IPS-18c (cell line): Measurements from ENCODE around the gene CSNK1G3.

Source experiments
- H3K4me3 ChIP-seq: 2 replicates; pipeline ENCODE4 v1.7.0; 2013; ENCODE audit warnings: low read depth, mild to moderate bottlenecking, low read length, moderate library complexity; ENCODE audit not compliant: insufficient read depth
- H3K9me3 ChIP-seq: one replicate; pipeline ENCODE4 v1.6.1; 2013; ENCODE audit warnings: mild to moderate bottlenecking, low read length, moderate library complexity; ENCODE audit not compliant: control insufficient read depth, insufficient read depth

The CSNK1G3 gene

DNA sequence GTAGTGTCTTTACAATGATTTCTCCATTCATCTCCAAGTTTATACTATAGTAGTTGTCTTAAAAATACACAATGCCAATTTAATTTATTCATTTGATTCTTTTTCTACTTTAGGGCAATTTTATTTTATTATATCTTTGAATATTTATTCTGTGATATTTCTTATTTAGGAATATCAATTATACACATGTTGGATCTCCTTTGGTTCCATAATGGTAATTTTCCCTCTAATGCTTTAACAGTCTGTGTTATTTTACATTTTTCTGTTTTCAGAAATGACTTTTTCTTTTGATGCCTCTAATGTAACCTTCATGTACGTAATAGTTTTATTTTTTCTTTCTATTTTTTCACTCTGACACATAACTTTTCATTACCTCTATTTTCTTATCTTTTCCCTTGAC, 153.0 kb downstream of the CSNK1G3 start:
- H3K4me3 ChIP-seq, result no peak overlapping the region
- H3K9me3 ChIP-seq, result no peaks in the 10 kb centered on the region

DNA sequence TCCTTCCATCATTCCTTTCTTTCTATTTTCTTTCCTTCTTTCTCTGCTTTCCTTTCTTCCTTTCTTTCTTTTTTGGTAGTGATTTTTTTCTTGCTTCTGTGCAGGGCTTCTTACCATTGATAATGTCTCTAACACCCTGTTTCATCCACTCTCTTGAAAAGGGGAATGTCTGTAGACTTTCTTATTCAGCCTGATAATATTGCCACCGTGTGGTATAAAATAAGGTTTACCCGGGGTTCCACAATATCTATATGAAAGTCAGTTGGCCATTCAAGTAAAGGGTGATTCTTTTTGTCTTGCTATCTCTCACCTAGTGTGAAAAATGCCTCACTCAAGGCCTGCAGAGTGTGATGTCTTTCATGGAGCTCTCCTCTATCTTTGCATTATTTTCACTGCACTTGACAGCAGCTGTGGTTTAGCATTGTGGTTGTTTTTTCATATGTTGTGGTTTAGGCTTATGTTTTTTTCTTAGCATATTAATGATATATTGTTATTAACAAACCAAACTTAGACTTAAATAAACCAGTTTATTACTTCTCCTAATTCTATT, 153.9 kb downstream of the CSNK1G3 start:
- H3K9me3 ChIP-seq, result no peaks in the 10 kb centered on the region
- no peak overlapping the region for H3K4me3 ChIP-seq
